K562 (cell line): ENCODE data around the gene POMGNT1.

Source experiments
- MIER1 ChIP-seq: fragments of 450-650 bp; IDR thresholded peaks from 2 replicates; pipeline ENCODE4 v1.6.1; 2016; ENCODE audit warnings: antibody characterized with exemption, mild to moderate bottlenecking, low read depth
- NFIC ChIP-seq: fragments of 450-650 bp; IDR thresholded peaks from 2 replicates; pipeline ENCODE4 v1.6.1; 2017; ENCODE audit warnings: mild to moderate bottlenecking, inconsistent platforms

GRCh38 chr1:46173361-46173856 lies 24.8 kb downstream of the POMGNT1 start:
- TF ChIP-seq MIER1: no peak
- no peak for TF ChIP-seq NFIC
